NCI-H82 (cell line): ENCODE results near the gene PTPRN2.
"Not testable (repeated sequence)": the region's sequence is repeated elsewhere in the genome, so short reads cannot be mapped to it uniquely, and the experiment has no call there.

Experiments used
- DNase-seq: peaks from one replicate; lab custom pipeline; 2025; lab: John Stamatoyannopoulos, UW

PTPRN2 gene

DNA sequence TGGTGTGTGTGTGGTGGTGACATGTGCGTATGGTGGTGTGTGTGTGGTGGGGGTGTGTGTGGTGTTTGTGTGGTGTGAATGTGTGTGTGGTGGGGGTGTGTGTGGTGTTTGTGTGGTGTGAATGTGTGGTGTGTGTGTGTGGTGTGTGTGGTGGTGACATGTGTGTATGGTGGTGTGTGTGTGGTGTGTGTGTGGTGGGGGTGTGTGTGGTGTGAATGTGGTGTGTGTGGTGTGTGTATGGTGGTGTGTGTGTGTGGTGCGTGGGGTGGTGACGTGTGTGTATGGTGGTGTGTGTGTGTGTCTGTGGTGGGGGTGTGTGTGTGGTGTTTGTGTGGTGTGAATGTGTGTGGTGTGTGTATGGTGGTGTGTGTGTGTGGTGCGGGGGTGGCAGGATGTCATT is 797.7 kb downstream of the PTPRN2 start:
- no peak for DNase-seq

DNA sequence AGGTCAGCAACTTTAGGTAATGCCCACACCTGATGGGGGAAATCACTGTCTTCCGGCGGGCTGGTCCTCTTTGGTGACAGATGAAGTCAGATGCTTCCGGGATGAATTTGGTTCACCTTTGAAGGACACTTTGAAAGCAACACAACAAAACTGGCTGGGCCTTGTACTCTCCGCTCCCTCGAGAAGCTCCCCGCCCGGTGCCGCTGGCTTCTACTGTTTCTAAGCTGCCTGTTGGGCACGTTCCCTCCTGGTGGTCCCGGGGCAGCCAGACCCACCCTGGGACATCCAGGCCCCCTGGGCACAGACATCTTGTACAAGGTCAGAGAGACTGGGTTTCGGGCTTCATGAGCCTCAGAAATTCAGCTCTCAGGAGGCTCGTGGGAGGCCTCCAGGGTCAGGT is 798.5 kb downstream of the PTPRN2 start:
- DNase-seq: no peak

DNA sequence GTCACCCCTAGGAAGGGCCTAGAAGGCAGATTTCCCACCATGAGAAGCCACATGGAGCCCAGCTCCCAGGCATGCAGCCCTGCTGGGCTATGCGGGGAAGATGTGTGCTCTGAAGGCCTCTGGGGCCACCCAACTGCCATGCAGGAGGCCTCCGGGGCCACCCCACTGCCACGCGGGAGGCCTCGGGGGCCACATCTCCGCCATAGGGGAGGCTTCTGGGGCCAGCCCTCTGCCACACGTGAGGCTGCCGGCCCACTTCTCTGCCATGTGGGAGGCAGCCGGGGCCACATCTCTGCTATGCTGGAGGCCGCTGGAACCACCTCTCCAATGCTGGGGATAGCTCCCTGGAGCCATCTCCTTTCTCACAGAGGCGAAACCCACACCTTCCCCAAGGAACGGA is 799.0 kb downstream of the PTPRN2 start:
- no peak for DNase-seq

DNA sequence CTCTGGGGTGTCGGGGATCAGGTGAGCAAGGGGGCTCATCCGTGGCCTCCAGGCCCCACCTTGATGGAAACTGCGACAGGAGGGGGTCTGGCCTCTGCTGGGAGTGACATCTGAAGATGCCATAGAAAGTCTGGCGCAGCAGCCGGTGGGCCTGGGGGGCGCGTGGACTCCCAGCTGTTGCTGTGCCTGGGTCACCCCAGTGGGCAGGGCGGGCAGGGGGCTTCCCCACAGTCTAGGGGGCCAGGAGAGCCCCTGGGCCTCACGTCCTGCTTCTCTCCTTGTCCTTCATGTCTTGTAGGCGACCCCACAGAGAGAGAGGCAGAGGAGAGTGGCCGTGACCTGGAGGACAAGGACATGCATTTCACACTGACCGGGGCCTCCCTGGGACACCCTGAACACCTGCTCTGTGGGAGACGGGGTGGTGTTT is 800.3 kb downstream of the PTPRN2 start:
- no peak for DNase-seq

DNA sequence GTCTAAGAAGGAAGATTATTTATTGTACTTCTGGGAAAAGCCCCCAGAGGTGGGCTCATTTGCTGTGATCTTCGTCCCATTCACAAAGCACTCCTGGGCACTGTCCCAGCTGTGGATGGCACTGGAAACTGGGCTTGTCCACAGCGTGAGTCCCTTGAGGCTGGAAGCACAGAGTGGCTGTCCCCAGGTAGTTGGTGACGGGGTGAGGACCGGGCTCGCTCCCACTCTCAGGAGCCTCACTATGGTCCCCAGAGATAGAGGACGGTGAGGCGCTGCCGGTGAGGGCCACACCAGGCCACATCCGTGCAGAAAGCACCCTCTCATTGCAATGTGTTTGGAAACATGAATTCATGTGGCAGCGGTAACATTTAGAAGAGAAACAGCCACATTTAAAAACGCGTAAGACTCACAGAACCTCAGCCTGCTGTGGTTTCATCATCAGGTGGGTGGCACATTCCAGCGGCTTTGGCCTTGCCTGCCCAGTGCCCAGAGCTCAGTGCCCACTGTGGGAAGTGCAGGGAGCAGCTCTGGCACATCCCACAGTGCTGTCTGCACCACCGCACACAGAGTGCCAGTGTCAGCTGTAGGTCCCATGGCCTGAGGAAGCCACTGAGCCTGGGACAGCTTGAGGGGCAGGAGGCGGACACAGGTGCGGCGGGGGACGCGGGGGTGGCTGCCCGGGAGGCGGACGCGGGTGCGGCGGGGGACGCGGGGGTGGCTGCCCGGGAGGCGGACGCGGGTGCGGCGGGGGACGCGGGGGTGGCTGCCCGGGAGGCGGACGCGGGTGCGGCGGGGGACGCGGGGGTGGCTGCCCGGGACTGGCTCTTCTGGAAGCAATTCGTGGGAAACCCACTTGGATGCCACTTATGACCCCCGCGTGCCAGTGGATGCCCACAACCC is 801.0 kb downstream of the PTPRN2 start:
- DNase-seq: no peak

DNA sequence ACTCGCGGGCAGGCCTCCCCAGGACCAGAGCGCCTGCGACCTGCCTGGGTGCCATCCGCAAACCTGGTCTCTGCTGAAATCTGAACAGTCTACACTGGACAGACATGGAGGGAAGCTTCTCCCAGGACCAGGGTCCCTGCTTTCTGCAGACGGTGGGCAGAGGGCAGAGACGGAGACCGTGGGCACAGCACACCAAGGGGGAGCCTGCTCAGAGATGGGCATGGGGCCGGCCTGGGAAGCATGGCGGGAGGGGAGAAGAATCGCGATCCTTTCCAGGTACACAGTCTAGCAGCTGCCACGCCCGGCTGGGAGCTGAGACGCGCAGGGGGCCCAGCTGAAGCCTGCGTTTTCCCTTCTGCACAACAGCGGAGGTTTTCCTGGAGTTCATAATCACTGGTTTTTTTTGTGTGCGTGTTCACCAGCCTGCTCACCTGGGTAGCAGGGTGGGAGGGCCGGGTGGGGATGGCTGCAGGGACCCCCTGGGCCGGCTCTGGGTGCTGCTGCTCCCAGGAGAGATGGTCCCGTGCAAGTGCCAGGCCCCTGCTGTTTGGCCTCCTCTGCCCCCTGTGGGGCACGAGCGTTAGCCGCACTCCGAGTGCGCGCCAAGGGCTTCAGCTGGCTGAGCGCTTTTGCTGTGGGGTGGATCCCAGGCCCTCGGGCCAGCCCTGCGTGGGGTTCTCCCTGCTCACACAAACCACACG is 802.0 kb downstream of the PTPRN2 start:
- no peak for DNase-seq

DNA sequence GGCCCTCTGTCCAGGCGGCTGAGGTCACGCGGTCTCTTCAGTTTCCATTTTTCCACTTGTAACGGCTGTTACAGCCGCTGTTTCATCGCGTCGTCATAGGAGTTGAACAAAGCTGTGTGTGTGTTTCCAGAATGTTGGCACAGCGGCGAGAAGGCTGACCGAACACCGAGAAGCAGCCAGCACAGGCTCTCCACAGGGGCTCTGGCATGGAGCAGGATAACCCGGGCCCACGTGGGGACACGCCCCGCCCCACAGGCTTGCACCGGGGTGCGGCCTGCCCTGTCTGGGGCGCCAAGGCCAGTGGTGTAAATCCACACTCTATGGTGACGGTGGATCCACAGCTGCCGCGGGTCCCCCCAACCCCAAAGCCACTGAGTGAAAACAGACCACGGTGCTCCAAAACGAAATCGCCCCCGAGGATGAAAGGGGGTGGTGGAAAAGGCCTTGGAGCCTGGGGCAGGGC is 802.6 kb downstream of the PTPRN2 start:
- no peak for DNase-seq

DNA sequence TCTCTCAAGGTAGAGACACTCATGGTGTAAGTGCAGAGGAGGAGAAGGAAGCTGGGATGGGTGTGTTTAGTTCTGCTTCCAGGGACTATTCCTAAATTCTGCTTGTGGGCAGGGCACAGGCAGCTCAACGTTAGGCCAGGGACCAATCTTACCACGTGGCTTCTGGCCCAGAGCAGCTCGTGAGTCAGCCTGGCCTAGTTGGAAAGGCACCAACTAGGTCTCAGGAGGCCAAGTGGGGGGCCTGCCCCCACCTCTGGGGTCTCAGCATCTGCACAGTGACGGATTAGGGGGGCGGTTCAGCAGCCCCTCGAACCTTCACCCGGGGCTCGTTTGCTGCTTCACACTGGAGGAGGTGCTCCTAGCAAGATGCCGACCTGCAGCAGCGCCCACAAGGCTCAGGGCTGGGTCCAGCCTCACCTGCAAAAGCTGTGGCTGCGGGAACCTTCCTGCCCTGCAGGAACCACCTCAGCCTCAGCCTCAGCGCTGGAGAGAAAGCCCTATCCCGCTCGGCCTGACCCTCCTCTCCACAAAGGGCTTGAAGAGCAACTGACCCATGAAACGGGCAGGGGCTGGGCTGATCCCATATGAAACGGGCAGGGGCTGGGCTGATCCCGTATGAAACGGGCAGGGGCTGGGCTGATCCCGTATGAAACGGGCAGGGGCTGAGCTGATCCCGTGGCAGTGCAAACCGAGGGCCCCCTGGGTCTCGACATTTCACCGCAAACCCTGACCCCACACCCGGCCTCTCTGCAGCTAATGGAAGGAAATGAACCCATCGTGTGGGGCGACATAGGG is 803.4 kb downstream of the PTPRN2 start:
- DNase-seq: no peak

DNA sequence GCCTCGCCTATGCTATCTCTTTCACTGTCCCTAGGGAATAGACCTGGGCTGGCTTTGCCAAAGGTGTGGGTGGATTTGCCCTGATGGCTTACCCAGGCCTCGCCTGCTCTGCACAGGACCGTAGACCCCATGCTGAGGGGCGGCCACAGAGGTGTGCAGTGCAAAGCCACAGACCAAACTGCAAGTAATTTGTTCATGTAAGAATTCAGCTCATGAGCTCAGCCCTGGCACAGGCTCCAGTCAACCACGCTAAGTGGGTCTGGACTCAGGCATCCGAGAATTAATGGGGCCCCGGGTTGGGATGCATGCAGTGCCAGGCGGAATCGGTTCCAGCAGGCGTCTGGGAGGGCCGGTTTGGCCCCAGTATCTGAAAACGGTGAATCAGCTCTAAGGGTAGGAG is 805.6 kb downstream of the PTPRN2 start:
- no peak for DNase-seq

DNA sequence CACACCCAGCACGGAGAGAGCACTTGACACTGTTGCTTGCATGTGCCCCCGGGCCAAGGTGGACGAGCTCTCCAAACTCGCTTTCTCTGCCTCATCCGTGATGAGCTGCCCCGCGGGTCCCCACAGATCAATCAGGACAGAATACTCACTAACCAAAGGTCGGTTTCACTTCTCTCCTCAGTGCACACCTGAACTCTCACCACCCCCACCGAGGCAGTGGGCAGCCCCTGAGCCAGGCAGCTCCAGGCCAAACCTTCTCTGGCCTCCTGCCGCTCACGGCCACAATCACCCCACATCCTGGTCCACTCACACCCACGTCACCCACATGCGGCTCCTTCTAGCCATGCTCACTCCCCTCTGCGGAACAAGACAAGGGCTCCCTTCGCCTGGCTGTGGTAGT is 806.9 kb downstream of the PTPRN2 start:
- no peak for DNase-seq

DNA sequence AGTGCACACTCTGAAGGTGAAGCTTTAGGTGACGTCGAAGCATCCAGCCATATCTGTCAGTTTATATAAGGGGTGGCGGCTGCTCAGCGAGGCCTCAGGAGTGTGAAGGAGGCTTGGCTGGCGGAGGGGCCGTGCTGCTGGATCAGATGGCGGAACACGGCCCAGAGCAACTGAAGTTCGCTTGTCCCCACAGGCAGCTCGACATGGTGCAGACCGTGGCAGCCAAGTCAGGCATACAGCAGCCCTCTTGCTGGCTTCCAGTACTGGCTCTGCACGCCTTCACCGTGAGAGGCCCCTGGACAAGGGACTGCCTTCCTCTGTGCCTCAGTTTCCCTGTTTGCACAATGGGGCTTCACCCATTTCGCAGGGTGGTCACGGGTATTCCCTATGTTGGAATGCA is 807.3 kb downstream of the PTPRN2 start:
- no peak for DNase-seq

DNA sequence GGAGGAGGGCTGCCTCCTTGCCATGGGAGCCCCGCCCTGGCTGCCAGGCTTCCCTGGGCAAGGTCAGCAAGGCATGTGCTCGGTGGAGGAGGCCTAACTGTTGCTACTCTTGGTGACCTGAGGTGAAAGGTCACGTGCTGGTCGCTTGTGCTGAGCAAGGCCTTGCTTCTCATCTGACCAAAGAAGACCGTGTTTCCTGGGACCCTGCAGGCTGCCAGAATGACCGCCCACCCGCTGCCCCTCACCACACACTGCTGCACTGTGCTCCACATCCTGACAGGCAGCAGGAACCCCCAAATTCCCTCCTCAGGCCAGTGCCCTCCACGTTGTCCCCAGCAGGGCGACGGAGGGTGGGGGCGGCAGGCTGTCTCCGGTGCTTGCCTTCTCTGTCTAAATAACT is 808.4 kb downstream of the PTPRN2 start:
- no peak for DNase-seq

DNA sequence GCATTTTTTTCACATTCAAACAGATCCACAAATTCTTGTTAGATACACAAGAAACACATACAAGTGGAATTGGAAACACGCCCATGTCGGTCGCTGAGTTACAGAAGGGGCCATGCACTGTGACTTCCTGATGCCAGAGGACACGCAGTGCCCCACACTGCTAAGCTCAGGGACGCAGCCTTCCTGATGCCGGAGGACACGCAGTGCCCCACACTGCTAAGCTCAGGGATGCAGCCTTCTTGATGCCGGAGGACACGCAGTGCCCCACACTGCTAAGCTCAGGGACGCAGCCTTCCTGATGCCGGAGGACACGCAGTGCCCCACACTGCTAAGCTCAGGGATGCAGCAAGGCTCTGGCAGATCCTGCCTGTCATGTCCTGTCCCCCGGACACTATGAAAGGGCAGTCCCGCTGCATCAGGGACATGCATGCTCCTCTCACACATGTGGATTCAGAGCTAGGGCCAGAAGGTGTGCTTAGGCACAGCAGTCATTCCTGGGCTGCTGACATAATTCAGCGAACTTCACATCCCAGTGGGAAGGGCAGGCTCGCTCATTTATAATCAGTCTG is 810.3 kb downstream of the PTPRN2 start:
- DNase-seq: not testable (repeated sequence)

DNA sequence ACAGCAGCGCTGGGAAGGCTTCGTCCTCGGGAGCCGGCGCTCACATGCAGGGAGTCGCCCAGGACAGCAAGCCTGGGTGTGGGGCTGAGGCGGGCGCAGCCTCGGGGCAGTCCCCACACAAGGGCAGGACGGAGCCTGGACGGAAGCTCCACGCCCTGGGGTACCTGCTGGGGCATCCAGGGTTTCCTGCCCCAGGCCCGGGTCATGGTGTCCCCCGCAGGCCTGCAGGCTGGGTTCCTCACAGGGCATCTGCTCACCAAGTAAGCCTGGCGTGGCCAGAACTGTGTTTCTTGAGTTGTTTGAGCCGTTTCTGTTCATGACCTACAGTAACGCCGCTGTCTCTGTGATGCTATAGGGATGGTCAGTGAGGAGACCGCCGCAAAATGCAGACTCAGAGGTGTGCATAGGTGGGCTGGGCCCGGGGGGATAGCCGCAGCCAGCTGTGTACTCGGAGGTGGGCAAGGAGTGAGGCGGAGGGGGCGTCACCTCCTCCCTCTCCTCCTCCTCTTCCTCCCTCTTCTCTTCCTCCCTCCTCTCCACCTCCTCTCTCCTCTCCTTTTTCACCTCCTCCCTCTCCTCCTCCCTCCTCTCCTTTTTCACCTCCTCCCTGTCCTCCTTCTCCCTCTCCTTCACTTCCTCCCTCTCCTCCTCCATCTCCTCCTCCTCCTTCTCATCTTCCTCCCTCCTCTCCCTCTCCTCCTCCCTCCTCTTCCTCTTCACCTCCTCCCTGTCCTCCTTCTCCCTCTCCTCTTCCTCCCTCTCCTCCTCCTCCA is 811.9 kb downstream of the PTPRN2 start:
- no peak for DNase-seq

DNA sequence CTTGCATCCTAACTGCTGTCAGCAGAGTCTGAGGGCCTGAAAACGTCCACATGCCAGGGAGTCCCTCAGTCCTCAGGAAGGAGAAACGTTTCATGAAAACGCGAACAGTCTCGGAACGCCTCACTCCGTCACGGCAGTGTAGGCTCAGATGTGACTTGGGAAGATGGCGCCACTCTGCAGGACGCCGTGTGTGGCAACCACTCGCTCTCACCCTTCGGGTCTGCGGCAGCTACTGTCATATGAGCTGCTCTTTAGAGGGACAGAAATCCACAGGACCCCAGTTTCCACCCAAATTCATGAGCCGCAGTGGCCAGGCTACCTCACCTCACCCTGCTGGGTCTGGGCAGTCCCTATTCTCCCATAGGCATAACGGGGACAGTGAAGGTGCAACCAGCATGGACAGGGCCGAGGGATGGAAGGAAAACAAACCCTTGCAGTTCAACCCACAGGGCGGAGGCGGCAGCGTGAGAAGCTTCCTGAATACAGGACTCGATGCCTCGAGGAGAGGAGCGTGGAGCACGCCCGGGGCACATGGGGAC is 812.5 kb downstream of the PTPRN2 start:
- DNase-seq: no peak

DNA sequence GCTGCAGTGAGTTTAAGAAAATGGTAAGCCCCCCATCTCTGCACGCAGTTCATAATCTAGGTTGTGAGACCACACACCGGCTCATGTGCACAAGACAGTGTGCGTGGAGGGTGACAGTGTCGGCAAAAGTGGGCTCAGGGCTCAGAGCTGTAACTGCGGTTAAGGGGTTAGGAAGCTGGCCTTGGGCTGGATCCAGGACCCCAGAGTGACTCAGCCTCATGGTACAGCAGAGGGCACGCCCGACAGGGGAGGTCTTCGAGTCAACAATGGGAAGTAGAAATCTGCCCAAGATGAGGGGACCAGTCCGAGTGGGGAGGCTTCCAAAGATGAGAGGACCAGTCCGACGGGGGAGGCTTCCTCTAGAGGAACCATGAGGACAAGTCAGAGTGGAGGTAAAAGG is 813.1 kb downstream of the PTPRN2 start:
- DNase-seq: no peak

DNA sequence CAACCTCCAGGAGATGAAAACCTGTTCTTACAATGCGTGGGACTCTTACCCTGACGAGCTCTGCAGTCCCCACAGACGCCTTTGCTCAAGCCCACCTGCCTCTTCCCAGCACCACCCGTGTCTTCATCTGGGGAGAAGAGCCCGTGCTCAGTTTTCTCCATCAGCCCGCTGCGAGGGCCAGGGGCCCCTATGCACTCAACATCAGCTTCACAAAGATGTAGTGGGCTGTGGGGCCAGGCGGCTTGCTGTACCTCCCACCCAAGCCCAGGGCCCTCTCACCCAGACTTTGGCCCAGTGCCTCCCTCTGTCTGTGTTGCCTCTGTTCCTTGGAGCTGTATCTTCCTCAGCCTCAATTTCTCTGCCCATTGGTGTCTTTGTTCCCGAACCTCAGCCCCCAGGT is 814.3 kb downstream of the PTPRN2 start:
- no peak for DNase-seq

DNA sequence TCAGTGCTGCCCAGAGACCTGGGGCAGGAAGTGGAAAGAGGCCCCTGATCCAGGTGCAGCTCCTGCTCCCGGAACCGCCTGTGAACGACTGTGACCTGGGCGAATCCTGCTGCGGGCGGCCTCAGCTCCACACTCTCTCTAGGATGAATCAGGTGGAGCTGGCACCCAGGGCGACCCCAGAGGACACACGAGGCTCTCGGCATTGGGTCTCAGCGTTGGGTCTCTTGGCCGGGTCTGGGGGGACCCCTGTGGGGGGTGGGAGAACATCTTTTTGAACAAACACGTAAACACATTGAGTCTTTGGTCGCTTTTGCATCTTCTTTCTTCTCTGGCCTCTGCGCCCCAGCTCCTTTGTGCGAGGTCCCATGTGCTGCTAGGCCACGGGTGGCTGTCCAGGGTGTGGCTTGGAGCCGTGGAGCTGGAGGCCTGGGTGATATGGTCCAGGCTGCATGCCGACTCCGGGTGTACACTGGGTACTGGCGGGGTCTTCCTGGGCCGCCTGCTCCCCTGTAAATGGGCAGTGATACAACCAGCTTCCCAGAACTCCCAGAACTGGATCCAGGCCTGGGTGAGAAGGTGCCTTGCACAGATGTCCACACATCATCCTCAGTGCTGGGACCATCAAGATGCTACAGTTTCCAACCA is 815.0 kb downstream of the PTPRN2 start:
- DNase-seq: no peak

DNA sequence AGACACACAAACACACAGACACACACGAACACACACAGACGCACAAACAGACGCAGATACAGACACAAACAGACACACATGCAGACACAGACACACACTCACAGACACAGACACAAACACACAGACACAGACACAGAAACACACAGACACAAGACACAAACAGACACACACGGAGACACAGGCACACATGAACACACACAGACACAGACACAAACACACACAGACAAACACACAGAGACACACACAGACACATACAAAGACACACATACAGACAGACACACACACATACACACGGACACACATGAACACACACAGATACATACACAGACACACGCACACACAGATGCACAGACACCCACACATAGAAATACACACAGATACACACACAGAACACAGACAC is 815.9 kb downstream of the PTPRN2 start:
- no peak for DNase-seq

DNA sequence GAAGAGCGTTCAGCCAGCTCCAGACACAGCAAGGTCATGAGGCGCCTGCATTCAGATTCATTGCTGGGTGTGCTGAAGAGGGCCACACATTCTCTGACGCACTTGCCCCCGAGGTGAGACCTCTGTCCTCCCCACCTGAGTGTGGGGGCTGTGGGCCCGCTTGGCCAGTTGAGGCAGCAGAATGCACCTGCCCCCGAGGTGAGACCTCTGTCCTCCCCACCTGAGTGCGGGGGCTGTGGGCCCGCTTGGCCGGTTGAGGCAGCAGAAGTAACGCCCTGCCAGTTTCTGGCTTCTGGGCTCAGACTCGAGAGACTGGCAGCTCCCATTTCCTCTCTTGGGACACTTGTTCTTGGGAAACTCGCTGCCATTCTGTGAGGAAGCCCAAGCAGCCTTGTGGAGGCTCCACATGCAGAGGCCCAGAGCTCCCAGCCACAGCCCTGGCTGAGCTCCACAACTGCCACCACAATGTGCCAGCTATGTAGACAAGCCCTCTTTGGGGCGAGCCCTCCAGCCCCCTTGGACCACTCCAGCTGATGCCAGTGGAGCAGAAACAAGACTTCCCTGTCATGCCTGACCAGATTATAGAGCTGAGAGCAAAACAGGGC is 816.8 kb downstream of the PTPRN2 start:
- no peak for DNase-seq
